ENCODE data around the gene ABCA8.
"Not testable (repeated sequence)": the region's sequence is repeated elsewhere in the genome, so short reads cannot be mapped to it uniquely, and the experiment has no call there.

The ABCA8 gene

DNA sequence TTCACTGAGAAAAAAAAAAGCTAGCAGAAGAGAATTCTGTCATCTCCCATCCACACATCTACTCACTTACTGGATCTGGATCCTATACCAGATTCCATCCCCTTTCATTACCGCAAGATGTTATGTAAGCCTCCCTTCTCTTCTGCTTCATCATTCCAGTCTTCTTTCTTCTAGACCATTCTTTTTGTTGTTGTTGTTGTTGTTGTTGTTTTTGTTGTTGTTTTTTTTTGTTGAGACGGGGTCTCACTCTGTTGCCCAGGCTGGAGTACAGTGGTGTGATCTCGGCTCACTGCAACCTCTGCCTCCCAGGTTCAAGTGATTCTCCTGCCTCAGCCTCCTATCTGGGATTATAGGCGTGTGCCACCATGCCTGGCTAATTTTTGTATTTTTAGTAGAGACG is 131.0 kb downstream of the ABCA8 start:
- not testable (repeated sequence) for DNase-seq

DNA sequence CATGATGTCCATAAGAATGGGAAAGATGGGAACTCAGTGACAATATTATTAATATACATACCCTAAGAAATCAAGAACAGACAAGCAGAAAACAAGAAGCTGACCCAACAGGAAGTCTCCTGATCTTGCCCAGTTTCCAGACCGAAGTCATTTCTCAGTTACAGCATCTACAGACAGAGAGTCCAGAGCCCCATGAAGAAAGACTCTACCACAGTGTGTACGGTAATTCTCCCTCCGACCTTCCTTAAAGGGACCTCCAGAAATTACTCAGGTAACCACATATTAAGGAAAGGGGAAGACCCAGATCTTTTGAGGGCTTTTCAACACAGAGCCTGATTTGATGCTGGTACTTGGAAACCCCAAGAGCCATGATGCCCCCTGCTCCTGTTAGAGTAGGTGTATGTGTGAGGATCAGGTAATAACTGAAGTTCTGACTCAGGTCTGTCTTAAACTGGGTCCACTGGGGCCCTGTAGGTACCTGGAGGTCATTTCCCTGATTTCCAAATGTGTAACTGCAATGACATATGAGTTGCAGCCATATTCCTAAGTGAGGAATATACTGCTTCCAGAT is 132.4 kb downstream of the ABCA8 start:
- DNase-seq = no peak

- no peak for DNase-seq
Measured at GRCh38 chr17:68821860-68822696, 133.1 kb downstream of the ABCA8 start.

GRCh38 chr17:68820825-68821481 is 134.2 kb downstream of the ABCA8 start:
- no peak for DNase-seq

DNA sequence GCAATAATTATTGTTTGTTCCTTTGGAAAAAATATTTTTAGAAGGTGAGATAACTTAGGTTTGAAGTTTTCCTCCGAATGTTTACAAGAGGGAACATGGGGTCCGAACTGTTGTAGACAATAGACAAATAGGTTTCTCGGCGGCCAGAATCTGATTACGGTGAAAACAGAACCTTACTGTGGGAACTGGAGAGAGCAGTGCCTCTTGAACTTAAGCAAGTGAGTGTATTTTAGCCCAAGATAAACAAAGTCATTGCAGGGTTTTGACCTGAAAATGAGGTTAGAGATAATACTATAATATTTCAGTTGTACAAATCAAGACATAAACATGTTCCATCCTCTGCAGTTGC is 134.7 kb downstream of the ABCA8 start:
- DNase-seq = no peak

GRCh38 chr17:68819465-68819864 is 135.7 kb downstream of the ABCA8 start:
- no peak for DNase-seq
